Bronchial epithelial cell (primary cell): Measurements from ENCODE around the gene OOEP. TPM values are rescaled to one million over a fixed set of nuclear protein-coding genes. Genes with fewer than 3 reads are reported as not detected.
"Not testable (repeated sequence)": the region's sequence is repeated elsewhere in the genome, so short reads cannot be mapped to it uniquely, and the experiment has no call there.

Experiments
- DNase-seq: peaks from one replicate; pipeline ENCODE4 v3.0.0-alpha.2; 2010; ENCODE audit warnings: low read depth
- FAIRE-seq: peaks from 2 replicates; lab custom pipeline; 2011; peaks lifted over from hg19 to GRCh38; lab: Jason Lieb, UNC
- H3K27me3 ChIP-seq: 2 replicates; pipeline ENCODE4 v1.5.1; 2011; ENCODE audit warnings: low read length; ENCODE audit not compliant: control insufficient read depth, insufficient read depth
- H3K36me3 ChIP-seq: 2 replicates; pipeline ENCODE4 v1.5.1; 2011; ENCODE audit warnings: low read length; ENCODE audit not compliant: control insufficient read depth, insufficient read depth
- H3K4me3 ChIP-seq: 2 replicates; pipeline ENCODE4 v1.5.1; 2011; ENCODE audit warnings: mild to moderate bottlenecking, low read depth, low read length, control low read depth
- total RNA-seq: library from RNA; depleted of rRNA; stranded (reverse); fragments of >200 nt; gene quantifications from 2 replicates; pipeline ENCODE4 v1.2.1, GENCODE V29; 2014
- TF ChIP-seq, protein P1 (sequence below): IDR thresholded peaks from 2 replicates; pipeline ENCODE4 v1.5.1; 2011; ENCODE audit warnings: mild to moderate bottlenecking, moderate library complexity, low read length, control low read depth, inconsistent platforms; ENCODE audit not compliant: insufficient read depth, severe bottlenecking

The OOEP gene
- total RNA-seq, 1 donor from 2014 or later, result not detected

DNA sequence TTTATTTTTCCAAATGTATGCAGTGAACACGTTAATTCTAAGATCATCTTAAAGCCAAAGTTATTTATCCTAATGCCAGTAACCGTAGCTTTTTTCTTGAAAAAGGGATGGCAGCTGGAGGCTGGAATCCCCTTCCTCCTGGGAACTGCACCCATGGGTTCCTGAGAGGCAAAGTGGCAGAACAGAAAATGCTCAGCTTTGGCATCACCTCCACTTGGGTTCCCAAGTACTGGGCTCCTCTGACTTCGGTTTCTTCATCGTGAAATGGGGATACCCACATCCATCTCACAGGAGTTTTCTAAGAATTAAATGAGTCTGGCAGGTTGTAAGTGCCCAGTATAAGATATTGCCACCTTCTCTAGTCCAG, 18.7 kb upstream of the OOEP start:
- H3K36me3 ChIP-seq, result no peaks in the 10 kb centered on the region
- DNase-seq (no peak), FAIRE-seq (no peak)
- TF ChIP-seq, protein P1, sequence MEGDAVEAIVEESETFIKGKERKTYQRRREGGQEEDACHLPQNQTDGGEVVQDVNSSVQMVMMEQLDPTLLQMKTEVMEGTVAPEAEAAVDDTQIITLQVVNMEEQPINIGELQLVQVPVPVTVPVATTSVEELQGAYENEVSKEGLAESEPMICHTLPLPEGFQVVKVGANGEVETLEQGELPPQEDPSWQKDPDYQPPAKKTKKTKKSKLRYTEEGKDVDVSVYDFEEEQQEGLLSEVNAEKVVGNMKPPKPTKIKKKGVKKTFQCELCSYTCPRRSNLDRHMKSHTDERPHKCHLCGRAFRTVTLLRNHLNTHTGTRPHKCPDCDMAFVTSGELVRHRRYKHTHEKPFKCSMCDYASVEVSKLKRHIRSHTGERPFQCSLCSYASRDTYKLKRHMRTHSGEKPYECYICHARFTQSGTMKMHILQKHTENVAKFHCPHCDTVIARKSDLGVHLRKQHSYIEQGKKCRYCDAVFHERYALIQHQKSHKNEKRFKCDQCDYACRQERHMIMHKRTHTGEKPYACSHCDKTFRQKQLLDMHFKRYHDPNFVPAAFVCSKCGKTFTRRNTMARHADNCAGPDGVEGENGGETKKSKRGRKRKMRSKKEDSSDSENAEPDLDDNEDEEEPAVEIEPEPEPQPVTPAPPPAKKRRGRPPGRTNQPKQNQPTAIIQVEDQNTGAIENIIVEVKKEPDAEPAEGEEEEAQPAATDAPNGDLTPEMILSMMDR, result no peak
- H3K4me3 ChIP-seq, result peak overlapping the region; percentile 38
- no peaks in the 10 kb centered on the region for H3K27me3 ChIP-seq

DNA sequence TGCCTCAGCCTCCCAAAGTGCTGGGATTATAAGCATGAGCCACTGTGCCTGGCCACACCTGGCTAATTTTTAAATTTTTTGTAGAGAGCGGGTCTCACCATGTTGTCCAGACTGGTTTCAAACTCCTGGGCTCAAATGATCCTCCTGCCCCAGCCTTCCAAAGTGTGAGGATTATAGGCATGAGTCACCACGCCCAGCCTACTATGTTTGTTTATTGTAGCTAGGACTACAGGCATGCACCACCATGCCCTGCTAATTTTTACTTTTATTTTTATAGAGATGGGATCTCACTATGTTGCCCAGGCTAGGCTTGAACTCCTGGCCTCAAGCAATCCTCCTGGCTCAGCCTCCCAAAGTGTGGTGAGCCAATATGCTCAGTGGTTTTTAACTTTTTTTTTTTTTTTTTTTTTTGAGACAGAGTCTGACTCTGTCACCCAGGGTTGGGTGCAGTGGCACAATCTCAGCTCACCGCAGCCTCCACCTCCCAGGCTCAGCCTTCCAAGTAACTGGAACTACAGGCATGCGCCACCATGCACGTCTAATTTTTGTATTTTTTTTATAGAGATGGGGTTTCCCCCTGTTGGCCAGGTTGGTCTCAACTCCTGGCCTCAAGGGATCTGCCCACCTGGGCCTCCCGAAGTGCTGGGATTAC, 12.9 kb upstream of the OOEP start:
- no peaks in the 10 kb centered on the region for H3K27me3 ChIP-seq
- H3K36me3 ChIP-seq, result no peaks in the 10 kb centered on the region
- FAIRE-seq, result no peak
- TF ChIP-seq, protein P1, result no peak
- DNase-seq, result peak; percentile 54
- no peak overlapping the region for H3K4me3 ChIP-seq

DNA sequence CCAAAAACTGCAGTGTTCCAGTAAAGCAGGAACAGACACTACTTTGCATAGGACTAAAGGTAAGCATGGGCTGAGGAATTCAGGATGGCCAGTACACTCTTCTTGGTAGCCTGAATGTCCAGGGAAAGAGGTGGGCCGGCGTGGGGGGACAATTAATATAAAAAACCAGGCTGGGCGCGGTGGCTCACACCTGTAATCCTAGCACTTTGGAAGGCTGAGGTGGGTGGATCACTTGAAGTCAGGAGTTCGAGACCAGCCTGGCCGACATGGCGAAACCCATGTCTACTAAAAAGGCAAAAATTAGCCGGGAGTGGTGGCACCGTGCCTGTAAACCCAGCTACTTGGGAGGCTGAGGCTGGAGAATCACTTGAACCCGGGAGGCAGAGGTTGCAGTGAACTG, 11.8 kb upstream of the OOEP start:
- not testable (repeated sequence) for FAIRE-seq, H3K36me3 ChIP-seq, DNase-seq, H3K27me3 ChIP-seq, H3K4me3 ChIP-seq

DNA sequence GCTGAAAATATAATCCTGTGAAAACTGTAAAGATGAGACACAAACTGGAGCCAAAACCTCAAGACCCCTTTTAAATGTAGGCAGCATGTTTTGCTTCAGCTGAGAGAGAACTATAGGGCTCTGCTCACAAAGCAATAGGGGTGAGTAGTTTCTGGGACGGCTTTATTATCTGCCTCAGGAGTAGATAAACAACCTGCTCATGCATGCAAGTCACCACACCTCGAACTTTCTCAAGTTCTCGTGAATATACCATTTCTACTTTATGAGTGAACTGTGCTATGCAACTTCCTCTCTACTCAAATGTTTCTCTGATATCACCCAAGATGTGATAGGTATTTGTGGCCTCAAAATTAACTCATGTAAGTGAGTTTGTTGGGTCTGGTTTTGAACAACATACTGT, 7.5 kb upstream of the OOEP start:
- FAIRE-seq (no peak), DNase-seq (peak; percentile 13)

DNA sequence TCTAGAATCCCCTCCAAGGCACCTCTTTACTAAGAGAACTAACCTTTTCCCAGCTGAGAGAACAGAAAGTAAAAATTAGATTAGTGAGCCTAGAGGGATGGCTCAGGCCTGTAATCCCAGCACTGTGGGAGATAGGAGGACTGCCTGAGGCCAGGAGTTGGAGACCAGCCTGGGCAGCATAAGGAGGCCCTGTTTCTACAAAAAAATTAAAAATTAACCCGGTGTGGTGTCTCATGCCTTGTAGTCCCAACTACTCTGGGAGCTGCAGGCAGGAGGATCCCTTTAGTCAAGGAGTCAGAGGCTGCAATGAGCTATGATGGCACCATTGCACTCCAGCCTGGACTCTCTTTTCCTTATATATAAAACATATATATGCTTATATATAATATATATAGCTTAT, 5.5 kb upstream of the OOEP start:
- DNase-seq (no peak), FAIRE-seq (no peak)
- H3K4me3 ChIP-seq, result no peak overlapping the region
- no peaks in the 10 kb centered on the region for H3K27me3 ChIP-seq
- H3K36me3 ChIP-seq, result no peaks in the 10 kb centered on the region
- TF ChIP-seq, protein P1, result no peak

More for the DNA sequence above, 7.5 kb upstream of the OOEP start:
- Histone ChIP-seq H3K36me3 (no peaks in the 10 kb centered on the region), H3K27me3 (no peaks in the 10 kb centered on the region), H3K4me3 (no peak overlapping the region)
- TF ChIP-seq, protein P1, result no peak

DNA sequence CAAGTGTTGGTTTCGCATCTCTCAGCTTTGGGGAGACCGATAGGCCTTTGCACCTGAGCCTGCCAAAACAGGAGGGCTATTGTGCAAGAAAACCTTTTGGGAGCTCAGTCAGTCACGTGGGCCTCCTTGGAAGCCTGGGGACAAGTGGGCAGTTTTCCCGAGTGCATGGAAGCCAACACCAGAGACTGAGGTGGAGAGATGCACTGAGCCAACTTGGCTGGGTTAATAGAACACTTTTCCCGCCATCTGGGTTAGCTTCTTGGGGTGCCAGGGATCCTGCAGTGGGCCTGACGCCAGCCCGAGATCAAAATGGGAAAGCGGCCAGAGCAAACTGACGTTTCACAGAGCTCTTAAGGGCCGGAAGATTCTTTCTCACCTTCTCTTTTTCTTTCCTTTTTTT, 2.8 kb upstream of the OOEP start:
- DNase-seq (no peak), FAIRE-seq (no peak)
- Histone ChIP-seq H3K4me3 (no peak overlapping the region), H3K27me3 (no peaks in the 10 kb centered on the region), H3K36me3 (no peaks in the 10 kb centered on the region)
- TF ChIP-seq, protein P1, result no peak
